Peyer's patch (tissue), 4 donors: ENCODE measurements around the gene TMEM147.

ENCODE experiments used
- CTCF ChIP-seq, 6 experiments: fragments of 450-650 bp in 4 of 6; fragments of 200-600 bp in 2 of 6; sonication (generic) in 1 of 6; IDR thresholded peaks; one replicate each; pipeline ENCODE4 v1.5.1; 2017 to 2019; ENCODE audit warnings: antibody characterized with exemption in 6 of 6, mild to moderate bottlenecking in 3 of 6, moderate library complexity in 1 of 6
- POLR2A ChIP-seq, 2 donors: fragments of 450-650 bp; IDR thresholded peaks; one replicate each; pipeline ENCODE4 v1.5.1; 2017; ENCODE audit warnings: antibody characterized with exemption in 2 of 2, mild to moderate bottlenecking in 2 of 2, moderate library complexity in 2 of 2

GRCh38 chr19:35517342-35517741, 28.1 kb upstream of the TMEM147 start:
- TF ChIP-seq CTCF (IDR thresholded peaks at IDR 0.05) (no peak), POLR2A (IDR thresholded peaks at IDR 0.05) (no peak)
